Retina (tissue), 1 donor: ENCODE measurements around the gene ZNF576.
"Not testable (repeated sequence)": the region's sequence is repeated elsewhere in the genome, so short reads cannot be mapped to it uniquely, and the experiment has no call there.

ENCODE experiments used
- DNase-seq: peaks from one replicate; pipeline ENCODE4 v3.0.0-alpha.2; 2016

Gene ZNF576

DNA sequence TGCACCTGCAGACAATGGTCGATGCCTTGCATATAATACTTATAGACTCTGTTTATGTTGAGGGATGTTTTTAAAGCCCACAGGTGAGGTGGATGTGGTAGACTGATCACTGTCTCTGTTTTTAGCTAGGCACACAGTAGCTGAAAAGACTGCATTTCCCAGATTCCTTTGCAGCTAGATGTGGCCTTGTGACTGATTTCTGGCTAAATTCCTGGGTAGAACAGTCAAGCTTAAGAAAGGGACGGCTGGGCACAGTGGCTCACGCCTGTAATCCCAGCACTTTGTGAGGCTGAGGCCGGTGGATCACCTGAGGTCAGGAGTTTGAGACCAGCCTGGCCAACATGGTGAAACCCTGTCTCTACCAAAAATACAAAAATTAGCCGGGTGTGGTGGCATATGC, 3.9 kb downstream of the ZNF576 start:
- DNase-seq = not testable (repeated sequence)

DNA sequence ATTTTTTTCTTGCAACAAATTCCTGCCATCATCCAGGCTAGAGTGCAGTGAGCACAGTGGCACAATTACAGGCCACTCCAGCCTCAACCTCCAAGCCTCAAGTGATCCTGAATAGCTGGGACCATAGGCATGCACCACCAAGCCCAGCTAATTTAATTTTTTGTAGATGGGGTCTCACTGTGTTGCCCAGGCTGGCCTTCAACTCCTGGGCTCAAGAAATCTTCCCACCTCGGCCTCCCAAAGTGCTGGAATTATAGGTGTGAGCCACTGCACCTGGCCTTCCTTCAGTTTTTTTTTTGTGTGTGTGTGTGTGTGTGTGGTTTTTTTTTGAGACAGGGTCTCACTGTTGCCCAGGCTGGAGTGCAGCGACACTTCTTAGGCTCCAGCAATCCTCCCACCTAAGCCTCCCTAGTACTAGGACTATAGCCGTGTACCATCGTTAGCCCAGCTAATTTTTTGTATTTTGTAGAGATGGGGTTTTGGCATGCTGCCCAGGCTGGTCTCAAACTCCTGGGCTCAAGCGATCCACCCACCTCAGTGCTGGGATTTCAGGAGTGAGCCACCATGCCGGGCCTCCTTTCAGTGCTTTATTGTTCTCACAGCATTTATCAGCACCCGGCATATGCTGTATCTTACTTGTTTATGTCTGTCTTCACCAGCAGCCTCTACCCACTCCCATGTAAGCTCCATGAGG, 9.6 kb downstream of the ZNF576 start:
- no peak for DNase-seq

DNA sequence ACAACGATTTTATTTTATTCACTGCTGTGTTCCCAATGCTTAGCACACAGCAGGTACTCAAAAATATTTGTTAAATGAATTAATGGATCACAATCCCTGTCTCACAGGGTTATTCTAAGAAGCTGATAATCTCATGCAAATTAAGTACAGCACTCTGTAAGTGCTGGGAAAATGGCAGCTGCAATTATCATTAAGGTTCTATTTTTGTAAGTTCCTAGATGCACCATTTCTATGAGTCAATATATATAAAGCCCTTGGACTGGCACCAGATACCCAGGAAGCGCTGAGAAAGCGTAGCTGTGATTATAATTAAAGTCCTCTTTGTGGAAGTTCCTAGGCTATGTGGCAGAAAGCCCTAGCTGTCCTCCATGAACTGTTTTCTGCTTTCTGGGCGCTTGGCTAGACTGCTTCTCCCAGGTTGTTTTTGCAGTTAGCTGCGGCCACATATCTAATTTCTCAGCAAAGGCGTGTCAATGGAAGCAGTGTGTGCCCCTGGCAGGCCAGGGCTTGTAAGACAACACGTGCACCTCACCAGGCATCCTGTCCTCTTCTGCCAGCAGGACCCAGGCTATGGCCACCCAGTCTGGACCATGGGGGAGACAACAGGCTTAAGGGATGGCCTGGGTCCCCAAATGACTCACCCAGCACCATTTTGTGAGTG, 10.3 kb downstream of the ZNF576 start:
- no peak for DNase-seq

DNA sequence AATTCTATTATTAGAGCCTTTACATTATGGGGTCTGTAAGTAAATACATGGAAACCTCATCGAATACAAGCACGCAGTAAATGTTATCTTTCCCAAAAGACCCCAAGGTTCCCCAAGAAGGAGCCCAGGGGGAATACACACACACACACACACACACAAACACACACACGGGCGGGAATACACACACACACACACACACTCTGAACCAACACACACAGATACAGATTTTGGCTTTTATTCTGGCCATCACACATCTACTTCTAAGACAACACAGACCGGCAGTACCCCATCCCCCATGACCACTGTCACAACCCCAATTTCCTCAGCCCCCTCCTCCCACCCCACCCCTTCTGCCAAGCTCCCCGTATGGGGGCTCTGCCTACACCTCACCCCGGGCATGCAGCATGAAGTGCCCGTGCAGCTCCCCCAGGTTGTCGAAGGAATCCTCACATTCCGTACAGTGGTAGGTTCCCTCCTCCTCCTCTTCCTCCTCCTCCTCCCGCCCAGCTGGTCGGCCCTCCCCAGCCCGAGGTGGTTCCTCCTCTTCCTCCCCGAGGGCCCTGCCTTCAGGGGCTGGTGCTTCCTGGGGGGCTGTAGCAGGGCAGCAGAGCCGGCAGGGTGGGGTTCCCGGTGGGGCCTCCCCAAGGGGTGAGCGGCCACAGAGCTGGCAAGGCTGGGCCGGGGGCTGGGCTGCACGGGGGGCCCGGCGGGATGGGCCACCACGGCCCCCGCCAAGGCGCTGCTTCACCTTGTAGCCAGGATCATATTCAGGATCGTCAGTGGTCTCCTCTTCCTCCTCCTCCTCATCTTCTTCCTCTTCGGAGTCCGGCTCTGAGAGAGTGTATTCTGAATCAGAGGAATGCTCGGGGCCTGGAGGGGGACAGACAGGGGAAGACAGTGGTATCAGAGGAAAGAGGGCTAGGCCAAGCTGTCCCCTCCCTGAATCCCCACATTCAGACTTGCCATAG, 11.1 kb downstream of the ZNF576 start:
- DNase-seq = no peak

DNA sequence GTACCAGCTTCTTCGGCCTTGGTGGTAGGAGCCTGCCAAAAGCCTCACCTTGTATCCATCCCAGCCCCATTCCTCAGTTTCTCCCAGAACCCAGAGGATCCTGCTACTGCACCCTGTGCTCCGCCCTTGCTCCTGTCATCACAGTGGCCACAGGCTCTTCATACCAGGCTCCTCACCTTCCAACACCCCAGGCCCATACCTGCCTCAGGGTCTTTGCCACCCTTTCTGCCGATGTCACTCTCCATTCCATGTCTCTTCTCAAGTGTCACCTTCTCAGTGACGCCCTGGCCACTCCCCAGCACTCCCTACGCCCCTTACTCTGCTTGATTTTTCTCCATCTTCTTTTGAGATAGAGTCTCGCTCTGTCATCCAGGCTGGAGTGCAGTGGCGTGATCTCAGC, 13.5 kb downstream of the ZNF576 start:
- no peak for DNase-seq

DNA sequence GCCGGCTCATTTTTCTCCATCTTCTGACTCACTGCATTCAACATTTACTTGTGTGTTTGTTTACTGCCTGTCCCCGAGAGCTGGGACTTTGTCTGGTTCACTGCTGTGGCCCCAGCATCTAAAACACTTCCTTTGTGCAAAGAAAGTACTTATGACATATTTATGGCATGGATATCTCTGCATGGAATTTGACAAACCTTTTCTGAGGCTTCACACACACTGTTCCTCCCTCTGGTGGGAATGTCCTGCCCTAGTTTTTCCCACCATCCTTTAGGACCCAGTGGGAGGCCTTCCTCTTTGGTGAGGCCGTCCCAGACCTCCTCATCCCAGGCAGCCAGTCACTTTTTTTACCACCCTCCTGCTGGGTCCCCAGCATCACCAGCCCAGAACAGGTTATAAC, 14.1 kb downstream of the ZNF576 start:
- DNase-seq = no peak

DNA sequence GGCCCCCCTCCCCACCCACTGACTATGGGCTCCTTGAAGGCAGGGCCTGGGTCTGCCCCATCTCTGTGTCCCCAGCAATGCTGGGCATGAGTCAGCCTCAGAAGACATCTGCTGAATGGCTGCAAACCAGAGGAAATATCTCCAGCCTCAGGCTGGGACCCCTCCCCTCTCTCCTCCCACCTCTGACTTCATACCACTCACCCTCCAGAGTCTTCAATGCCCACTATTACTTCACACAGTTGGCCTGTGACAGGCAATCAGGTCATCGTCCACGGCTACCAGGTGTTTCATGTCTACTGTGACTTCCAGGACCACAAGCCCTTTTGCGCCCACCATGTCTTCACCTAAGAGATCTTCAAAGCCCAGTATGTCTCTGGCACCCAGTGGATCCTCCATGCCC, 15.4 kb downstream of the ZNF576 start, which contains the start of gene SRRM5:
SRRM5 (plus strand) TSS at position 301 of the 400 bp plus-strand sequence; CDS start at position 335, 34 bp downstream.
- no peak for DNase-seq

DNA sequence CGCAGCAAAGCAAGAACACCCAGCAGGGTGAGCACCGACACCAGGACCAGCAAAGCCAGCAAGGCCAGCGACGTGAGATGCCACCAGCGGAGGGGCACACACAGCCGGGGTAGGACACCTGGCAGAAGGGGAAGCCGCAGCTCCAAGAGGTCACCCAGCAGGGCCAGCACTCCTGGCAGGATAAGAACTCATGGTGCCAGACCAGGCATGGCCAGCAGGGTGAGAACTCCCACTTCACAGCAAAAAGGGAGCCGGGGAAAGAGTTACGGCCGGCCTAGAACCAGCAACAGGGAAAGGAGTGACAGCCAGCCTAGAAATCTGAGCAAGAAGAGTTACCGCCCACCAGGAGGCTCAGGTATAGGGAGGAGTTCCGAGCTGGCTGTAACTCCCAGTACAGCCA, 16.0 kb downstream of the ZNF576 start:
- DNase-seq = no peak

DNA sequence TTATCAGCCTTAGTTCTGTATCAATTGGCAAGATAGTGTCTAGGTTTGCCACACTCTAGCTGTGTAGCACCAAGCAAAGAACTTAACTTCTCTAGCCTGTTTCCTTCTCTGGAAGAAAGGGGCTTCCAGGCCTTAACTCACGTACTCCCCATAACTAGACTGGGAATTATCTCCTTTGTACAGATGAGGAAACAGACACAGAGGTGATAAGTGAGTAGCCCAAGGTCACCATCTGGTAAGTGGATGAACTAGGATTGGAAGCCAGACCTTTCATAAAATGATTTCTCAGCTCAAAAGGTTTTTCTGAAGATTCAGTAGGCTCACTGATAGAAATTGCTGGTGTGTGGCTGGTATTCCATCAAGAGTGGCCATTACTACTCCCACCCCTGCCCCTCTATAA, 19.9 kb downstream of the ZNF576 start:
- no peak for DNase-seq

DNA sequence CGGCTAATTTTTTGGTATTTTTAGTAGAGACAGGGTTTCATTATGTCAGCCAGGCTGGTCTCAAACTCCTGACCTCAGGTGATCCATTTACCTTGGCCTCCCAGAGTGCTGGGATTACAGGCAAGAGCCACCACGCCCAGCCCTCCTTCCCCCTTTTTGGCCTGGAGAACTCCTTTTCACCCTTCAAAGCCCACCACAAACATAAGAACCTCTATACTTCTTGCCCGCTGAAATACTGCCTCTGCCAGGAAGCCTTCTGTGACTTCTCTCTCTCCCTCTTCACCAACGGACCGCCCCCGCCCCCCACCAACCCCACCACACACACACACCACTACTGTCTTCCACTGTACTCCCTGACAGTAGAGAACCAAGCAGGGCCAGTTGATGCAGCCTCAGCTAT, 20.6 kb downstream of the ZNF576 start:
- DNase-seq = no peak

DNA sequence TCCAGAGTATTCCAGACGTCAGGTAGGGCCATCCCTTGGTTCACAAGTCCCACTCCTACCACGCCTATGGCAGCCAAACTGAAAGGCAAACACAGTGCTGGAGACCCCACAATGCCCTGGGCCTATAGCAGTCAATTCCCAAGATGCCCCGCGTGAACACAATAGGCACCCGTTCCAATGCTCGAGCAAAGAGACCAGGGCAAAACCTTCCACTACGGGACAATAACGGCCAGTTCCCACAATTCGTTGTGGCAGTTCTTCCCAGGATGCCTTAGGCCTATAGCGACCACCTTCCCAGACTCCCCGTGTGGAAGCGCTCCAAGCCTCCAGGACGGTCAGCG, 22.5 kb downstream of the ZNF576 start:
- DNase-seq = no peak

DNA sequence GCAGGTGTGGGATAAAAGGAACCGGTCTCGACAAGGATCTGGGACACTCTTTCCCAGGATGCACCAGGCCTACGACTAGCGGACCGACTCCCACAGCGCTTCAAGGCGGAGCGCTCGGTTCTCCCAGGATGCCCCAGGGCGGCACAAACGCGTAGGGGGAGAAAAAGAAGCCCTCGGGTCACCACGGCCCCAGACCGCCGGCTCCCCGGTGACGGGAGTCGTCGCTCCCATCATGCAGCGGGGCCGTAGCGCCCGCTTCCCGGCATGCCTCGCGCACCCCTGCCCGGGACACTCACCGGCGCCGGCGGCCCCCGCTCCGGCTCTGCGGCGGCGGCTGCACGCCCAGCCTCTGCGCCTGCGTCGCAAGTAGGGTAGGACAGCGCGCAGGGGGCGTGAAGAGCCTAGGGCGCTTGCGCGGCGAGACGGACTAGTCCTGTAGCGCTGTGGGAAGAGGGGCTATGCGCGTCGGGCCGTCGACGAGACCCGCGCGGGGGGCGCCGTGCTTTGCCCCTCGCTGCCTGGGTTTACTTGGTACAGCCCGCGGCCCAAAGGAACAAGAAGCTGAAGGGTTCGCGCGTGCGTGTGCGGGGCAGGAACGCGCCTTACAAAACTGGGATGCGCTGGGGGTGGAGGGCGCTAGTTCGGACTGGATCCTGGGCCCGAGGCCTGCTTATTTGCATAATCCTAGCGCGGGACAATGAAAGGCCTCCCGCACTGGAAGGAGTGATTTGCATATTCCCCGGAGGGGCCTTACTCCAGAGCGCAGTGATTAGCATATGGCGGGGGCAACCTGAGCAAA, 23.1 kb downstream of the ZNF576 start, which contains the start of gene ZNF428:
ZNF428 (minus strand) TSS at position 368 of the 799 bp plus-strand sequence. CDS start 5,325 bp downstream, outside the sequence.
- DNase-seq = peak; percentile 98

DNA sequence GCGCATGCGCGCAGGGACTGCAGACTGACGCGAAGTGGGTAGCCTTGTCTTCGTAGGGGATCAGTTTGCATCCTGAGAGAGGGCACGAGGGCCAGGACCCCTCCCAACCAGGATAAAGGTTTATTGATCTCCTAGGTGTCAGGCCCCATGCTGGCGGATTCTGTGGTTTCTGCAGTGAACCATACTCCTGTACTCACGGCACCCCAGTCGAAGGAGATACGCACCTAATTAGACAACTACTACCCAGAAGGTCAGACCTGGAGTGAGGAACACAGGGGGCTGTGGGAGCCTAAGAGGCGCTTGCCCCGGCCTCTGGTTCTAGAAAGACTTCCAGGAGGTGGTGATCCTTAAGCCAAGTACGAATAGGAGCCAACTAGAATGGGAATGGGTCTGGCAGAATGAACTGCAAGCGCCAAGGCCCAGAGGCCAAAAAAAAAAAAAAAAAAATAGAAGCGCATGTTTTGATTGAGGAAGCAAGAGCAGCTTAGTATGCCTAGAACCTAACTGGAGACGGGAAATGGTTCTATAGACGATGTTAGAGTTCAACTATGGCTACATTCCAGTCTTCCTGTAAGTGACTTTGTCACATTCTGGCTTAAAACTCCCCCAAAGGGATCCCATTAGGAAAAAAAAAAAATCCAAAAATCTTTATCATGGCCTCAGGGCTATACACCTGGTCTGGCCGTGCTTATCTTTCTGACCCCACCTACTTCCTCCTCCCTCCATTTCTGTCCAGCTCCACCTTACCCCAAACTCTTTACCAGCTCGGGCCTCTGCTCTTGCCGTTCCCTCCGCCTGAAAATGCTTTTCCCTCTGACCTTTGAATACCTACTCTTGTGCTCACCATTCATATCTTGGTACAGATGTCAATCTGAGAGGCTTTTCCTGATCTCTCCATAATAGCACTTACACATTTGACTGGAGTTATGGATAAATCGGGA, 23.9 kb downstream of the ZNF576 start:
- DNase-seq = no peak

DNA sequence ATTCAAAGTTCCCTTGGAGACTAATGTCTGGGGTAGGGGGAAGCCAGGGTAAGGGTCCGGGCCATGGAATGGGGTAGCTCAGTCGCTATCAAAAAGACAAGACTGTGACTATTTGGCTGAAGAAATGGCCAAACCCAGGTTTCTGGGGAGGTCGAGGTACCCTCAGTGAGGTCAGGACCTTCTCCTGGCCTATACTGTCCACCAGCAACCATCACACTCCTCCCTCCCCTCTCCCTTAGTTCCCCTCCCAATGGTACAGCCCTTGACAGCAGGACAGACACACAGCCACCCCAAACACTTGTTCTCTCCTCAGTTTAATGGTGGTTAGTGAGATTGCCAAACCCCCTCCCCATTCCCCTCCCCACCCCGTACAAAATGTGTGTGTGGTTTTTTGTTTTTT, 25.7 kb downstream of the ZNF576 start:
- DNase-seq = no peak

DNA sequence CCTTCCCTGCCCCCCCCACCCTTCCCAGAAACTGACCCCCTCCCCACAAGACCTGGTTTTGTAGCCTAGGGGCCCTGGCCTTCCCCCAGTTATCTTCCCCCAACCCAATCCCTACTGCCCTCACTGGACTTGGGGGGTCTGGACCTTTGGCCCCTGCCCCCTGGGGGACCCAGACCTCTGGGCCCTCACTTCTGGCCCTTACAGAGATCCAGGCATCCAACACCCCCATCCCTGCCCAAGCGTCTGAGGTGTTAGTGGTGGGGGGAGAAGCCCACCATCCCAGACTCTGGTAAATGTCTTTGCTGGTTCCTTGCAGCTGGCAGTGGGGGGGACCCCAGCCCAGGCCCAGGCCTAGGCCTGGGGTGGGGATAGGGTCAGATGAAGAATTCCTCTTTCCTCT, 26.6 kb downstream of the ZNF576 start:
- DNase-seq = no peak

DNA sequence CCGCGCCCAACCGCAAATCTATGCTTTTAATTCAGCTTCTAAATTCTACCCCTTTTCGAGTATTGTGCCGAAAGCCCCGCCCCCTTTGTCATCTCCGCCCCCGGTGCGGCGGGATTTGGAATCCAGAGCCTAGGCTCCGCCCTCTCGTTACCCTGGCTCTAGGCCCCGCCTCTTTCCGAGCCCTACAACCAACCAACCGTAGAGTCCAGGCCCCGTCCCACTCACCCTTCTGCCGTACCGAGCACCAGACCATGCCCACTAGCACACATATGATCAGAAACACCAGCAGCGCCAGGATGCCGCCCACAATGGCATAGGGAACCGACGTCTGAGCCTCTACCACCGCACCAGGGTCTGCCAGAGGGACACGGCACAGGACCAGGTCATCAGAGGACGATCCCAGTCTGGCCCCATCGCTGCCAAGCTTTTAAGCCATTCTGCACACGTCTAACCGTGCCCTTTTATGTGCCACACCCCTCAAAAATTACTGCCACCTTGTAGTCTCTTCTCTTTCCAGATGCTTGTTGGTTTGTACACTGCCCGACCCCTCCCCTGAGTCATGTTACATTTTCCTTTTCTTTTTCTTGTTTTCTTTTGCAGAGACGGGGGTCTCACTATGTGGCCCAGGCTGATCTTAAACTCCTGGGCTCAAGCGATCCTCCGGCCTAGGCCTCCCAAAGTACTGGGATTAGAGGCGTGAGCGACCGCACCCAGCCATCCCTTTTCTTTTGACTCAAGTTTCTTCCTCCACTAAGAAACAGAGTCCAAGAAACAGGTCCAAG, 27.7 kb downstream of the ZNF576 start:
- DNase-seq = no peak

DNA sequence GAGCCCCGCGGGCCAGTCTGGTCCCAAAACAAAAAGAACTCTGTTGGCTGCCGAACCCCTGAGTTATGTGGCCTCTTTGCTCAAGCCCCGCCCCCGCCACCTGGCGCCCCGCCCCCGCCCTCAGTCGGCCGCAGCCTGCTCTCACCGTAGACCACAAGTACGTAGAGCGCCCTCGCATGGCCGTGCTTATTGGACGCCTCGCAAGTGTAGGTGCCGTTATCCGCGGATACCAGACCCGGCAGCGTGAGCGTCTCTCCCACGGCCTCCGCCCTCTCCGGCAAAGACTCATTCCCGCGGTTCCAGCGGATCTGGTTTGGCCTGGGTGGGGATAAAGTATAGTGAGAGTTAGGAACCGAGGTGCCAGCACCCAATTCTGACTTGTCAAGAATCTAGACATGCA, 28.5 kb downstream of the ZNF576 start:
- no peak for DNase-seq

DNA sequence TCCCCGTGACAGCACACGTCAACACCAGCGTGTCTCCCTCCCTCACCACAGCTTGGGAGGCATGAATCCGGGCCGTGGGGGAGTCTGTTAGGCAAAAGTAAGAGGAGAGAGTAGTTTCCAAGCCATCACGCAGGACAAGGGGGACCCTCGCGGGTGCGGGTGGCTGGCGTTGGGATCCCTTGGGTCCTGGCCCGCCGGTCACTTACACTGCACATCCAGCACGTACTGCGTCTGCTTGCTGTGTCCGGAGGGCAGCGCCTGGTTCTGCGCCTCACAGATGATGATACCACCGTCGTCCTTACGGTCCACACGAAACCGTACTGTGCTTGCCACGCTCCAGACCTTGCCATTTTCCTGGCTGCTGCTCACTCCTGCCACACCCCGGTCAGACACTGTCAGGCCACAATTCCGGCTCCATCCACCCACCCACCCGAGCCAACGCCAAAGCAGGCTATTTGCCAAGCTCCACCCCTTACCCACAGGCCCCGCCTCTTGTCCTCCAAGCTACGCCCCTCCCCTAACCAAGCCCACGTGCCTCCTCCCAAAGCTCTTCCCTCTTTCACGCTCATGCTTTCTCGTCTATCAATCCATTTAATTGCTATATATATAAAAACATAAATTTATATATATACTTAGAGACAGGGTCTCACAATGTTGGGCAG, 29.7 kb downstream of the ZNF576 start:
- no peak for DNase-seq

DNA sequence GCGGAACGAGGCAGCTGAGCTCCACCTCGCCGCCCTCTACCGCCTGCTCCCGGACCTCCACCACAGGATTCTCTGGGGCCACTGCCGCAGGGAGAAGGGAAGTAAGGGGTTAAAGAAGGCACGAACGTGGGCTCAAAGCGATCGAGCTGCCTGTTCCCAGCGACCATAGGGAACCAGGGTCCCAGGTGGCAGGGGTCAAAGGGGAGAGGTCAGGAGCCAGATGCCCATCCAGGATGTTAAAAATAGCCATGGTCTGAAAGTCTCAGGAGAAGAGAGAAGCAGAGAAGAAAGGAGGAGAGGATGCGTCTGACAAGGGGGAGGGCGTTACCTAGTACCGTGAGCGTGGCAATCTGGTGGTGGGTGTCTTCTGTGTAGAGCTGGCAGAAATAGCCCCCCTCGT, 30.4 kb downstream of the ZNF576 start:
- DNase-seq = no peak
